ENCODE data around the gene CCNQ. TPM values are rescaled to one million over a fixed set of nuclear protein-coding genes. Genes with fewer than 3 reads are reported as not detected.

CCNQ gene
- total and polyA plus RNA-seq, 2 of the 8 experiments (the other 6 are each of a cell fraction or from before 2014, with no cell fraction given), result 16.6 to 32.1 TPM

DNA sequence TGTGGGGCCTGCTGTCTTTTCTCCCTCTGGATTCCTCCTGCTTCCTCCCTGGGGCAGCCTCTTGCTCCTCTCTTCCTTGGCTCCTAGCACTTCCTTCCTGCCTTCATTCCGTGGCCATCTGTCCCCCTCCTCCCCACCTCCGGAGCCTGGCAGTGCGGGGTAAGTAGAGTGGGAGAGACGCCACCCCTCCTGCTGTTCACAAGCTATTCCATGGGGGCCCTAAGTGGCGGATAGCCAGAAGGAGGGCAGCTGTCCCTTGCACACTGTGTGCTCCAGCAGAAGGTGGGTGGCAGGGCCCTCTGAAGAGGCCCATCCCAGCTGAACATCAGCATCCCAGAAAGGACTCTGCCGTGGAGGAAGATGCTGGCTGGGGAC lies 27.4 kb downstream of the CCNQ start:
- H4K20me1 ChIP-seq (replicated peaks in 1 of 2; ENCODE audit: control insufficient read depth in 1 of 2, insufficient read depth in 2 of 2, low read length in 2 of 2), result no peaks in the 10 kb centered on the region
- H2BK15ac ChIP-seq (ENCODE audit: low read length), result no peak overlapping the region
- H3K27ac ChIP-seq (ENCODE audit: low read depth, low read length), result no peak overlapping the region
- no peak overlapping the region for H3K18ac ChIP-seq (ENCODE audit: extremely low read depth, low read length)
- H3K27me3 ChIP-seq (replicated peaks in 1 of 4; ENCODE audit: control insufficient read depth in 3 of 4, extremely low read depth in 1 of 4, insufficient read depth in 3 of 4, low read length in 3 of 4), result no peaks in the 10 kb centered on the region
- no peaks in the 10 kb centered on the region for H3K36me3 ChIP-seq (ENCODE audit: control insufficient read depth in 2 of 4, insufficient read depth in 4 of 4, low read length in 3 of 4)
- H2AK5ac ChIP-seq (ENCODE audit: low read depth, low read length), result no peak overlapping the region
- DNase-seq (ENCODE audit: low read depth in 1 of 2, low spot score in 2 of 2), result no peak
- TF ChIP-seq CHD1 (IDR thresholded peaks at IDR 0.05; ENCODE audit: low read depth, low read length) (no peak), TEAD4 (IDR thresholded peaks at IDR 0.05; ENCODE audit: low read depth, low read length) (no peak), JUND (IDR thresholded peaks at IDR 0.05; ENCODE audit: low read length) (no peak), MAFK (IDR thresholded peaks at IDR 0.05; ENCODE audit: low read depth, low read length) (no peak), TAF1 (IDR thresholded peaks at IDR 0.05; ENCODE audit: low read depth, low read length) (no peak), HDAC6 (IDR thresholded peaks at IDR 0.05; ENCODE audit: low read depth, low read length) (no peak)
- H2AFZ ChIP-seq (ENCODE audit: low read length), result no peak overlapping the region
- ChIA-PET CTCF (ENCODE audit: partially characterized antibody) (interaction anchor here (0.8 to 7.6 kb wide), 7 partner anchors 9 to 98 kb away, joined by 3 to 47 read pairs (median 3); no protein-coding TSS in a partner anchor), POLR2A (ENCODE audit: partially characterized antibody) (interaction anchor here (1.0 kb wide), 1 partner anchor 14 kb away, joined by 3 read pairs; no protein-coding TSS in a partner anchor)
- no peak overlapping the region for H3K4ac ChIP-seq (replicated peaks; ENCODE audit: insufficient read length, low read depth, low read length)
- no peak overlapping the region for H3K56ac ChIP-seq (replicated peaks; ENCODE audit: insufficient read length, low read depth, low read length)
- no peak overlapping the region for H4K5ac ChIP-seq (ENCODE audit: insufficient read length, low read depth, low read length)
- no peak overlapping the region for H2BK20ac ChIP-seq (ENCODE audit: low read length)
- no peaks in the 10 kb centered on the region for H3K79me1 ChIP-seq (ENCODE audit: low read depth, low read length)
- H3K23me2 ChIP-seq (ENCODE audit: low read depth, low read length), result no peaks in the 10 kb centered on the region
- H2BK12ac ChIP-seq (ENCODE audit: low read depth, low read length), result no peak overlapping the region
- no peak overlapping the region for H3K9ac ChIP-seq (replicated peaks in 1 of 4; ENCODE audit: extremely low read depth in 1 of 4, low read depth in 3 of 4, low read length in 3 of 4)
- H2BK5ac ChIP-seq (ENCODE audit: low read depth, low read length), result no peak overlapping the region
- peaks cover 0 to 8% (median 3%) of the 10 kb centered on the region in 4 experiments; a peak in 5 of 7 replicates for H3K4me1 ChIP-seq (replicated peaks in 1 of 4; ENCODE audit: control insufficient read depth in 3 of 4, insufficient read depth in 4 of 4, low read length in 3 of 4)
- no peak overlapping the region for H4K91ac ChIP-seq (replicated peaks; ENCODE audit: insufficient read length, low read length)
- no peaks in the 10 kb centered on the region for H3K9me3 ChIP-seq (ENCODE audit: insufficient read depth in 2 of 2, low read depth in 1 of 2, low read length in 1 of 2)
- H3K14ac ChIP-seq (ENCODE audit: insufficient read length), result no peak overlapping the region
- 100% methylated on average over 3 of the region's 6 CpGs; no CpG with 5 or more reads in 1 of the 2 experiments for WGBS, 2 experiments (ENCODE audit: extremely low coverage in 1 of 2, insufficient coverage in 1 of 2, insufficient read length in 1 of 2, insufficient replicate concordance in 2 of 2, low coverage in 1 of 2, low lambda C conversion rate in 2 of 2, missing lambda C conversion rate in 1 of 2)
- H3K4me2 ChIP-seq (ENCODE audit: insufficient read depth in 1 of 2, low read depth in 2 of 2, low read length in 2 of 2), result no peak overlapping the region
- H2BK120ac ChIP-seq (replicated peaks; ENCODE audit: low read depth, low read length), result no peak overlapping the region
- no peak overlapping the region for H3K23ac ChIP-seq (ENCODE audit: insufficient read length)
- H4K8ac ChIP-seq (ENCODE audit: extremely low read depth, insufficient read depth, low read length), result no peak overlapping the region
- H3K4me3 ChIP-seq (ENCODE audit: extremely low read depth in 1 of 4, insufficient read depth in 2 of 4, low read depth in 3 of 4, low read length in 4 of 4), result no peak overlapping the region
- no peaks in the 10 kb centered on the region for H3K79me2 ChIP-seq (ENCODE audit: control insufficient read depth in 1 of 2, insufficient read depth in 2 of 2, low read length in 2 of 2)
- FAIRE-seq, result no peak

Measured in H1 (cell line).